ENCODE results near the gene TBX1.

The TBX1 gene

GRCh38 chr22:19759427-19760057, 1.0 kb upstream of the TBX1 start:
- Histone ChIP-seq H3K27me3 (replicated peaks; ENCODE audit: control insufficient read depth, insufficient read depth, low read length) (no peaks in the 10 kb centered on the region; the same call in none of the 2 replicates), H3K4me3 (replicated peaks; ENCODE audit: low read depth, low read length) (no peak overlapping the region), H3K36me3 (ENCODE audit: control insufficient read depth, insufficient read depth, low read length) (no peaks in the 10 kb centered on the region)
- no peak for TF ChIP-seq CTCF (IDR thresholded peaks at IDR 0.05; ENCODE audit: insufficient read depth, low read length, poor library complexity, severe bottlenecking)
- no peak for DNase-seq (ENCODE audit: extremely low read depth, insufficient read length)

- DNase-seq (ENCODE audit: extremely low read depth, insufficient read length): no peak
- no peaks in the 10 kb centered on the region; the same call in none of the 2 replicates for H3K27me3 ChIP-seq (replicated peaks; ENCODE audit: control insufficient read depth, insufficient read depth, low read length)
- no peak overlapping the region for H3K4me3 ChIP-seq (replicated peaks; ENCODE audit: low read depth, low read length)
- no peaks in the 10 kb centered on the region for H3K36me3 ChIP-seq (ENCODE audit: control insufficient read depth, insufficient read depth, low read length)
- TF ChIP-seq CTCF (IDR thresholded peaks at IDR 0.05; ENCODE audit: insufficient read depth, low read length, poor library complexity, severe bottlenecking): no peak
These were observed 560 bp downstream of the TBX1 start for GRCh38 chr22:19760951-19761724.

- Histone ChIP-seq H3K4me3 (replicated peaks; ENCODE audit: low read depth, low read length) (no peak overlapping the region), H3K27me3 (replicated peaks; ENCODE audit: control insufficient read depth, insufficient read depth, low read length) (no peaks in the 10 kb centered on the region; the same call in none of the 2 replicates), H3K36me3 (ENCODE audit: control insufficient read depth, insufficient read depth, low read length) (no peaks in the 10 kb centered on the region)
- no peak for TF ChIP-seq CTCF (IDR thresholded peaks at IDR 0.05; ENCODE audit: insufficient read depth, low read length, poor library complexity, severe bottlenecking)
- DNase-seq (ENCODE audit: extremely low read depth, insufficient read length): no peak
These were observed 1.4 kb downstream of the TBX1 start for GRCh38 chr22:19761725-19762567.

GRCh38 chr22:19762568-19763457, 2.2 kb downstream of the TBX1 start:
- no peak for DNase-seq (ENCODE audit: extremely low read depth, insufficient read length)
- no peak for TF ChIP-seq CTCF (IDR thresholded peaks at IDR 0.05; ENCODE audit: insufficient read depth, low read length, poor library complexity, severe bottlenecking)
- Histone ChIP-seq H3K36me3 (ENCODE audit: control insufficient read depth, insufficient read depth, low read length) (no peaks in the 10 kb centered on the region), H3K4me3 (replicated peaks; ENCODE audit: low read depth, low read length) (no peak overlapping the region), H3K27me3 (replicated peaks; ENCODE audit: control insufficient read depth, insufficient read depth, low read length) (no peaks in the 10 kb centered on the region; the same call in none of the 2 replicates)
